ENCODE data around the gene DTX3L. TPM values are rescaled to one million over a fixed set of nuclear protein-coding genes. Genes with fewer than 3 reads are reported as not detected.

Gene DTX3L
- total RNA-seq, 1 experiment from 2014 or later = 41.7 TPM

GRCh38 chr3:122586773-122587485 is 22.8 kb downstream of the DTX3L start:
- intact Hi-C loops (cut with micrococcal nuclease; ENCODE audit: unreplicated experiment) = no loop called here
- H3K9me2 ChIP-seq (ENCODE audit: insufficient read depth) = no peaks in the 10 kb centered on the region
- H3K4me3 ChIP-seq = no peak overlapping the region
- H3K9me3 ChIP-seq (ENCODE audit: insufficient read depth, low read depth) = peaks cover 6% of the 10 kb centered on the region; the same call in 1 of the 2 replicates
- no peaks in the 10 kb centered on the region for H3K79me2 ChIP-seq (ENCODE audit: low read depth)
- no peaks in the 10 kb centered on the region for H3K36me3 ChIP-seq (ENCODE audit: low read depth)
- no peak overlapping the region for H3K27ac ChIP-seq
- H4K20me1 ChIP-seq (ENCODE audit: insufficient read depth) = no peaks in the 10 kb centered on the region
- H3F3A ChIP-seq (ENCODE audit: insufficient read depth, low read depth) = no peaks in the 10 kb centered on the region
- TF ChIP-seq CTCF (conservative IDR thresholded peaks at IDR 0.05) (no peak), EZH2 (IDR thresholded peaks at IDR 0.05; ENCODE audit: low read depth) (no peak)
- ChIA-PET CTCF (interaction anchor here (0.6 kb wide), 1 partner anchor 11 kb away, joined by 6 read pairs; no protein-coding TSS in a partner anchor), POLR2A (ENCODE audit: unreplicated experiment) (no interaction called here)
- DNase-seq = no peak
- BruUV-seq (replicated peaks) = no TSS peak
- H3K27me3 ChIP-seq (ENCODE audit: insufficient read depth, low read depth) = no peaks in the 10 kb centered on the region
- H3K4me2 ChIP-seq = no peak overlapping the region
- H3K4me1 ChIP-seq (replicated peaks; ENCODE audit: insufficient read depth) = no peaks in the 10 kb centered on the region
- H2AFZ ChIP-seq = no peak overlapping the region

- POLR2A ChIA-PET (ENCODE audit: unreplicated experiment) = interaction anchor here (0.6 kb wide), 1 partner anchor 22 kb away, joined by 12 read pairs; no protein-coding TSS in a partner anchor
- peaks cover under 1% of the 10 kb centered on the region; the same call in 1 of the 2 replicates for H3K9me3 ChIP-seq (ENCODE audit: insufficient read depth, low read depth)
- H3K4me1 ChIP-seq (replicated peaks; ENCODE audit: insufficient read depth) = no peaks in the 10 kb centered on the region
- no peaks in the 10 kb centered on the region for H3K79me2 ChIP-seq (ENCODE audit: low read depth)
- no peaks in the 10 kb centered on the region for H4K20me1 ChIP-seq (ENCODE audit: insufficient read depth)
- no peaks in the 10 kb centered on the region for H3F3A ChIP-seq (ENCODE audit: insufficient read depth, low read depth)
- intact Hi-C loops (cut with micrococcal nuclease; ENCODE audit: unreplicated experiment) = no loop called here
- CTCF ChIA-PET = no interaction called here
- DNase-seq = no peak
- H2AFZ ChIP-seq = no peak overlapping the region
- no peak overlapping the region for H3K4me3 ChIP-seq
- no peaks in the 10 kb centered on the region for H3K27me3 ChIP-seq (ENCODE audit: insufficient read depth, low read depth)
- no TSS peak for BruUV-seq (replicated peaks)
- H3K9me2 ChIP-seq (ENCODE audit: insufficient read depth) = no peaks in the 10 kb centered on the region
- TF ChIP-seq CTCF (conservative IDR thresholded peaks at IDR 0.05) = no peak
- no peaks in the 10 kb centered on the region for H3K36me3 ChIP-seq (ENCODE audit: low read depth)
- H3K4me2 ChIP-seq = no peak overlapping the region
- H3K27ac ChIP-seq = no peak overlapping the region
Measured at GRCh38 chr3:122587572-122587971, 23.4 kb downstream of the DTX3L start.

GRCh38 chr3:122589297-122589696 is 25.2 kb downstream of the DTX3L start:
- no peaks in the 10 kb centered on the region for H3F3A ChIP-seq (ENCODE audit: insufficient read depth, low read depth)
- ChIA-PET POLR2A (ENCODE audit: unreplicated experiment) (no interaction called here), CTCF (no interaction called here)
- no peaks in the 10 kb centered on the region for H3K9me2 ChIP-seq (ENCODE audit: insufficient read depth)
- no TSS peak for BruUV-seq (replicated peaks)
- H3K4me2 ChIP-seq = no peak overlapping the region
- no peaks in the 10 kb centered on the region for H3K79me2 ChIP-seq (ENCODE audit: low read depth)
- no peak overlapping the region for H2AFZ ChIP-seq
- no peak for DNase-seq
- H3K27ac ChIP-seq = no peak overlapping the region
- no peaks in the 10 kb centered on the region; the same call in 1 of the 2 replicates for H3K9me3 ChIP-seq (ENCODE audit: insufficient read depth, low read depth)
- no peaks in the 10 kb centered on the region for H4K20me1 ChIP-seq (ENCODE audit: insufficient read depth)
- H3K4me1 ChIP-seq (replicated peaks; ENCODE audit: insufficient read depth) = no peaks in the 10 kb centered on the region
- H3K36me3 ChIP-seq (ENCODE audit: low read depth) = no peaks in the 10 kb centered on the region
- intact Hi-C loops (cut with micrococcal nuclease; ENCODE audit: unreplicated experiment) = no loop called here
- H3K27me3 ChIP-seq (ENCODE audit: insufficient read depth, low read depth) = no peaks in the 10 kb centered on the region
- no peak for TF ChIP-seq EZH2 (IDR thresholded peaks at IDR 0.05; ENCODE audit: low read depth)
- no peak for TF ChIP-seq CTCF (conservative IDR thresholded peaks at IDR 0.05)
- H3K4me3 ChIP-seq = no peak overlapping the region
